Stimulated activated CD8-positive, alpha-beta memory T cell treated with anti-CD3 and anti-CD28 coated beads, Interleukin-2, amount 100 ng/mL, for 1 hour (primary cell): ENCODE results near the gene CAPN9.
"Not testable (repeated sequence)": the region's sequence is repeated elsewhere in the genome, so short reads cannot be mapped to it uniquely, and the experiment has no call there.

Experiments
- DNase-seq, 2 donors: peaks; one replicate each; pipeline ENCODE4 v3.0.0-alpha.2; 2020; ENCODE audit warnings: low read depth in 2 of 2

The CAPN9 gene

GRCh38 chr1:230747127-230747730 is at the start of gene CAPN9:
CAPN9 (plus strand) TSS chr1:230747388; CDS start chr1:230747497, 109 bp downstream.
- DNase-seq: no peak

- DNase-seq: no peak
These were observed 49.1 kb upstream of the CAPN9 start for GRCh38 chr1:230698130-230698529.

- not testable (repeated sequence) for DNase-seq
These were observed 48.2 kb upstream of the CAPN9 start for GRCh38 chr1:230698964-230699363.

GRCh38 chr1:230699716-230700115 is 47.5 kb upstream of the CAPN9 start:
- no peak for DNase-seq

GRCh38 chr1:230700132-230700531 is 47.1 kb upstream of the CAPN9 start:
- no peak for DNase-seq

GRCh38 chr1:230701434-230701833 is 45.8 kb upstream of the CAPN9 start:
- no peak for DNase-seq

GRCh38 chr1:230701895-230702768 is 45.1 kb upstream of the CAPN9 start:
- no peak for DNase-seq

GRCh38 chr1:230702934-230703678 is 44.1 kb upstream of the CAPN9 start:
- no peak for DNase-seq

GRCh38 chr1:230703679-230704385 is 43.4 kb upstream of the CAPN9 start:
- DNase-seq: no peak

GRCh38 chr1:230704830-230705229 is 42.4 kb upstream of the CAPN9 start:
- no peak for DNase-seq

- no peak for DNase-seq
These were observed 41.7 kb upstream of the CAPN9 start for GRCh38 chr1:230705289-230706019.

- DNase-seq: no peak
These were observed 41.0 kb upstream of the CAPN9 start for GRCh38 chr1:230706020-230706699.

- DNase-seq: no peak
These were observed 40.1 kb upstream of the CAPN9 start for GRCh38 chr1:230706887-230707731.

GRCh38 chr1:230707732-230708630 is 39.2 kb upstream of the CAPN9 start:
- DNase-seq: no peak

- no peak for DNase-seq
These were observed 38.3 kb upstream of the CAPN9 start for GRCh38 chr1:230708631-230709580.

GRCh38 chr1:230709619-230710542 is 37.3 kb upstream of the CAPN9 start:
- no peak for DNase-seq
